Heart left ventricle (tissue), 16 donors: ENCODE data around the gene SLIT1. TPM values are rescaled to one million over a fixed set of nuclear protein-coding genes. Genes with fewer than 3 reads are reported as not detected.

Experiments
- ATAC-seq, 4 donors: fragments of 200-7000 bp; cut with Tn5 transposase; one replicate each; pipeline ENCODE4 v1.9.1; 2020 to 2022; ENCODE audit warnings: moderate library complexity in 4 of 4, mild to moderate bottlenecking in 3 of 4, moderate number of reproducible peaks in 1 of 4
- DNase-seq, 5 donors: peaks; one replicate each; pipeline ENCODE4 v3.0.0-alpha.2; 2020
- H3K27ac ChIP-seq, 12 donors: fragments of 200-600 bp; sonication (generic) in 4 of 12; one replicate each; pipeline versions ENCODE4 v1.5.0 to v1.8.0; 2016 to 2022; ENCODE audit warnings: mild to moderate bottlenecking in 2 of 12
- H3K27me3 ChIP-seq, 9 donors: fragments of 200-600 bp; sonication (generic) in 2 of 9; one replicate each; pipeline versions ENCODE4 v1.5.1 to v1.8.0; 2016 to 2022; ENCODE audit warnings: mild to moderate bottlenecking in 3 of 9
- H3K36me3 ChIP-seq, 9 donors: fragments of 200-600 bp; sonication (generic) in 2 of 9; one replicate each; pipeline versions ENCODE4 v1.5.0 to v1.8.0; 2018 to 2022; ENCODE audit warnings: mild to moderate bottlenecking in 2 of 9
- H3K4me1 ChIP-seq, 12 donors: fragments of 200-600 bp; sonication (generic) in 4 of 12; one replicate each; pipeline versions ENCODE4 v1.5.0 to v1.8.0; 2016 to 2022; ENCODE audit warnings: mild to moderate bottlenecking in 3 of 12
- H3K4me3 ChIP-seq, 12 donors: fragments of 200-600 bp; sonication (generic) in 4 of 12; one replicate each; pipeline versions ENCODE4 v1.5.0 to v1.8.0; 2017 to 2022; ENCODE audit warnings: mild to moderate bottlenecking in 9 of 12, moderate library complexity in 4 of 12
- H3K9me3 ChIP-seq, 12 donors: fragments of 200-600 bp; sonication (generic) in 4 of 12; one replicate each; pipeline versions ENCODE4 v1.5.0 to v1.8.0; 2016 to 2022; ENCODE audit warnings: mild to moderate bottlenecking in 1 of 12
- CTCF ChIP-seq, 12 donors: fragments of 200-600 bp; sonication (generic) in 4 of 12; IDR thresholded peaks; one replicate each; pipeline versions ENCODE4 v1.5.0 to v1.8.0; 2018 to 2022; ENCODE audit warnings: antibody characterized with exemption in 12 of 12, mild to moderate bottlenecking in 5 of 12
- POLR2A ChIP-seq, 2 donors: fragments of 450-650 bp; IDR thresholded peaks; one replicate each; pipeline ENCODE4 v1.6.1; 2017; ENCODE audit warnings: antibody characterized with exemption in 2 of 2, mild to moderate bottlenecking in 2 of 2, moderate library complexity in 2 of 2
- WGBS, 4 donors: extraction: QIAGEN DNeasy Blood & Tissue Kit in 2 of 4; methylation state at CpG; one replicate each; pipeline versions ENCODE4 v1.1.5 to v1.1.7; 2013 to 2018; 5-methylcytosine and 5-hydroxymethylcytosine counted together
- intact Hi-C, 10 donors: fragments of 100-400 bp; cut with DNase I; formaldehyde crosslinking; loops; one replicate each; pipeline versions ENCODE4 v1.11.1 to v1.14.2; 2022
- polyA plus RNA-seq, 2 donors: library from polyadenylated mRNA; stranded (reverse); fragments of 200-250 nt; gene quantifications; one replicate each; pipeline ENCODE4 v1.2.3, GENCODE V29; 2013
- total RNA-seq, 9 donors: library from RNA; depleted of rRNA in 2 of 9; stranded (reverse); fragments of >200 nt in 2 of 9; fragmentation: NEBNext Ultra II Directional in 3 of 9; extraction: Animal tissue kit (Norgen Biotek cat#: 25700) in 3 of 9; gene quantifications; one replicate each; pipeline versions ENCODE4 v1.1.0 to v1.2.4, GENCODE V29; 2016 to 2023
- donor health status: ischemic (EF 13 %, LVEDD 7.1; RV severe dilation, severe dysfunction).
- donor health status: healthy with polysubstance abuse.
- donor health status: DM: no; HTN: yes; CAD: no.
- donor health status: DM: no; HTN: no; CAD: no.
- donor health status: ischemic (EF 25% LVEDD 6.9; RV normal size, moderate dysfunction).
- donor health status: ischemic (EF 25% LVEDD 5.7; RV mildly dilated, moderate dysfunction).
- donor health status: healthy.
- donor health status: DM: yes; HTN: yes; CAD: no.
- donor health status: ischemic (EF 35%, LVEDD 5.7; RV mildly dilated, moderate dysfunction).
- donor health status: nonischemic (EF 11% LVEDD 7.7; RV severe dilation, severe dysfunction).
- donor health status: DM: yes; HTN: yes; CAD: no.
- donor health status: PGD.
- donor health status: ischemic (EF 29% LVEDD 5.4; RV normal size, mild dysfunction).
- donor health status: nonischemic (EF 23%, LVEDD 6.1; RV moderate dilation, normal function).

SLIT1 gene
- total and polyA plus RNA-seq, 11 donors: 0.04 to 0.61 (median 0.12) TPM

DNA sequence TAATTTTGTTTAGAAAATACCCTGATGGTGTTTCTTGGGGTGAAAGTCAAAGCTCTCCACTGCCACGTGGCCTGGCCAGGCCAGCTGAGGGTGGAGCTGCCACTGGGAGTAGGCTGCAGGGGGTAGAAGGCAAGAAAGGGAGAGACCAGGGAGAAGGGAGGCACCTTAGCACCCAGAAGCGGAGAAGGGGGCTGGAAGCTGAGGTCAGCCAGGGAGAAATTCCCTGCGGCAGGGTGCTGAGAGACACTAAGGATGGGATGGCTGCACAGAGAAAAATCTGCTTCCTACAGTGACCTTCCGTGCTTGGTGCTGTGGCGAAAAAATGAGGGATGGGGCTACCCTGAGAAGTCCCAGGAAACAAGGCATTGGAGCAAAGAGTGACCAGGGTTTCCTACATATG lies 143.7 kb downstream of the SLIT1 start:
- Histone ChIP-seq H3K9me3 (peaks cover 0 to 5% (median 0%) of the 10 kb centered on the region in 12 donors), H3K27me3 (no peaks in the 10 kb centered on the region), H3K4me1 (peaks cover 0 to 12% (median 10%) of the 10 kb centered on the region in 12 donors), H3K4me3 (no peak overlapping the region), H3K36me3 (no peaks in the 10 kb centered on the region), H3K27ac (no peak overlapping the region)
- WGBS, 4 donors: 90 to 92% (median 92%) methylated on average over 5 of the region's 5 CpGs
- DNase-seq: no peak
- intact Hi-C loops: no loop called here
- ATAC-seq: no peak
- TF ChIP-seq CTCF (IDR thresholded peaks at IDR 0.05) (no peak), POLR2A (IDR thresholded peaks at IDR 0.05) (no peak)

DNA sequence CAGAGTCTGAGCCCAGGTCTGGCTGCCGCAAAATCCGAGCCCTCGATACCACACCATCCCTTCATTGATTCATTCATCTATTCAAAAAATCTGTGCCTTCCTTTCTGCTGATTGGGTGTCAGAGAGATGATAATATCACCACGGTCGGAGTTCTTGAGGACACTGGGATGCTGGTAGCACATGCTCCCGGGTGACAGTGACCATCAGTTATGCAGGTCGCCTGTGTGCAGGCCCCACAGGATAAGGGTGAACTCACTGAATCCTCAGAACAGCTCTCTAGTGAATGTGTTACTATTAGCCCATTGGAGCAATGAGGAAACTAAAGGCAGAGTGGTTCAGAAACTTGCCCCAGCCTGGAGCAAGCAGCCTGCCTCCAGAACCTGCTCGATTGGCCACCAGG lies 145.1 kb downstream of the SLIT1 start:
- DNase-seq (no peak), ATAC-seq (no peak)
- TF ChIP-seq POLR2A (IDR thresholded peaks at IDR 0.05) (no peak), CTCF (IDR thresholded peaks at IDR 0.05) (no peak)
- Histone ChIP-seq H3K4me3 (no peak overlapping the region), H3K4me1 (peaks cover 0 to 12% (median 10%) of the 10 kb centered on the region in 12 donors), H3K27ac (no peak overlapping the region), H3K9me3 (peaks cover 0 to 5% (median 0%) of the 10 kb centered on the region in 12 donors), H3K27me3 (no peaks in the 10 kb centered on the region), H3K36me3 (no peaks in the 10 kb centered on the region)
- intact Hi-C loops: no loop called here
- WGBS, 4 donors: 88 to 92% (median 90%) methylated on average over 8 of the region's 8 CpGs

GRCh38 chr10:97040248-97040584 lies 145.5 kb downstream of the SLIT1 start:
- Histone ChIP-seq H3K27ac (no peak overlapping the region), H3K36me3 (no peaks in the 10 kb centered on the region), H3K4me1 (peaks cover 0 to 12% (median 10%) of the 10 kb centered on the region in 12 donors), H3K9me3 (peaks cover 0 to 5% (median 0%) of the 10 kb centered on the region in 12 donors), H3K4me3 (no peak overlapping the region), H3K27me3 (no peaks in the 10 kb centered on the region)
- WGBS, 4 donors: 95 to 98% (median 97%) methylated on average over 9 of the region's 9 CpGs
- ATAC-seq: no peak
- no peak for DNase-seq
- intact Hi-C loops: no loop called here
- TF ChIP-seq CTCF (IDR thresholded peaks at IDR 0.05): no peak
- no peak for TF ChIP-seq POLR2A (IDR thresholded peaks at IDR 0.05)

GRCh38 chr10:97039538-97040247 lies 146.1 kb downstream of the SLIT1 start:
- Histone ChIP-seq H3K4me1 (peaks cover 0 to 12% (median 10%) of the 10 kb centered on the region in 12 donors), H3K36me3 (no peaks in the 10 kb centered on the region), H3K27me3 (no peaks in the 10 kb centered on the region), H3K9me3 (peaks cover 0 to 2% (median 0%) of the 10 kb centered on the region in 12 donors), H3K27ac (no peak overlapping the region), H3K4me3 (no peak overlapping the region)
- ATAC-seq (no peak), DNase-seq (no peak)
- 87 to 97% (median 91%) methylated on average over 13 to 16 of the region's 16 CpGs for WGBS, 4 donors
- intact Hi-C loops: loop anchor here in 2 of 10 donors (2.0 to 10.0 kb wide), 3 partner anchors 169 to 665 kb away; no protein-coding TSS in a partner anchor
- TF ChIP-seq POLR2A (IDR thresholded peaks at IDR 0.05) (no peak), CTCF (IDR thresholded peaks at IDR 0.05) (no peak)
